GM10847 (cell line): ENCODE results near the gene NCOA4.

ENCODE experiments used
- POLR2A ChIP-seq: IDR thresholded peaks from 2 replicates; pipeline ENCODE4 v1.6.1; 2011; ENCODE audit not compliant: insufficient read length; ENCODE audit errors: extremely low read depth

NCOA4 gene

GRCh38 chr10:46014683-46015405, 15.6 kb downstream of the NCOA4 start:
- TF ChIP-seq POLR2A, result no peak

DNA sequence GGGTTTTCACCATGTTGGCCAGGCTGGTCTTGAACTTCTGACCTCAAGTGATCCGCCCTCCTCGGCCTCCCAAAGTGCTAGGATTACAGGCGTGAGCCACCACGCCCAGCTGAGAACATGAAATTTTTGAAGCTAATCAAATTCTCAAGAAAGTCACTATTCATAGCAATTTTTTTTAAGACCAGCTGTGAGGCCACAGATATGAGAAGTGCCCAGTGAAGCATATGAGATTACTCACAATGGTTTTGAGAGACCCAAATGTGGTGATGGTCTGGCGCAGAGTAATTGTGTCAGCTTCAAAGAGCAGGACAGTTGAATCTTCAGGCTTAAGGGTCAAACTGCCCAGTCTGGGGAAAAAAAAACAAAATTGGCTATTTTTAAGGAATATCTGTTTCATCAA, 16.2 kb downstream of the NCOA4 start:
- no peak for TF ChIP-seq POLR2A

- TF ChIP-seq POLR2A, result no peak
These were observed 17.7 kb downstream of the NCOA4 start for GRCh38 chr10:46012746-46013145.

GRCh38 chr10:46006219-46006618, 24.2 kb downstream of the NCOA4 start:
- no peak for TF ChIP-seq POLR2A

GRCh38 chr10:46005383-46005782, 25.0 kb downstream of the NCOA4 start:
- TF ChIP-seq POLR2A, result no peak

DNA sequence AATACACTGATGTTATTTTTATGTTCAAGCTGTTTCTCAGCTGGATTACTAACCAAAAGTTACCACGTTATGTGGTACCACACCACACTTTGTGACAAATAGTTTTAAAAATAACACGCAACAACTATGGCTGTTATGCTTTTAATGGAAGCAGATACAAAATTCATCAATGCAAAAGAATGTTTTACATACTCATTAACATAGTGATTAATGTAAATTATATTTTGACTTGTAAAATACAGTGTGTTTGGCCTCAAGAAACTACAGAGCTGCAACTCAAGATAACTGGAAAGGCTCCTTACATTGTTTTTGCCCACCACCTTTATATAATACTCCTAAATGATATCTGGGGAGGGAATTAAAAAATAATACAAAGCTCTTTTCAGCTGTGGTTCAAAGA, 25.5 kb downstream of the NCOA4 start:
- TF ChIP-seq POLR2A, result no peak

DNA sequence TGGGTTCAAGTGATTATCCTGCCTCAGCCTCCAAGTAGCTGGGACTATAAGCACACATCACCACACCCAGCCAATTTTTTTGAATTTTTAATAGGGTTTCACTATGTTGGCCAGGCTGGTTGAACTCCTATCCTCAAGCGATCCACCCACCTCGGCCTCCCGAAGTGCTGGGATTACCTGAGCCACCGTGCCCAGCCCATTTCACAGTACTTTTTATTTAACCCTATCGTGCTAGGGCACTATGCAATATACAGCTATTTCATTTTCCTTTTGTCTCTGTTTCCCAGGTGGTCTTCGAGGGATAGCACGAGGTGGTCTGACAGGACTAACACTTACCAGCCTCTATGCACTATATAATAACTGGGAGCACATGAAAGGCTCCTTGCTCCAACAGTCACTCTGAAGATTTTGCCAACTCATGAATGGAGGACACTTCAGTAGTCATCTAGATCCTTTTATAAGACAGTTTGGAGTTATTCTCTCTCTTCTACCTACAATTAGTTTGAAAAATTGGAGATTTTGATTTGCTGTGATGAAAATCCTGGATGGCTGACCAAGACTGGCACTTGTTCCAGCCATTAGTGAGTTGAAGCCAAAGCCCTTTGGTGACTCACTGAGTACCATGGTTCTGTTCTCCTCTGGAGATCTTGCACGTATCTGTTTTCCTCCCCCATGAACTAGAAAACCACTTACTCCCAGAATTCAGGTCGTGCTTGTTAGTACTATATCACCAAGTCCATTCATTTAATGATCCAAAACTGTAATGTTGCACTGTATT, 27.3 kb downstream of the NCOA4 start:
- no peak for TF ChIP-seq POLR2A

GRCh38 chr10:46001187-46001756, 29.2 kb downstream of the NCOA4 start:
- TF ChIP-seq POLR2A, result no peak

DNA sequence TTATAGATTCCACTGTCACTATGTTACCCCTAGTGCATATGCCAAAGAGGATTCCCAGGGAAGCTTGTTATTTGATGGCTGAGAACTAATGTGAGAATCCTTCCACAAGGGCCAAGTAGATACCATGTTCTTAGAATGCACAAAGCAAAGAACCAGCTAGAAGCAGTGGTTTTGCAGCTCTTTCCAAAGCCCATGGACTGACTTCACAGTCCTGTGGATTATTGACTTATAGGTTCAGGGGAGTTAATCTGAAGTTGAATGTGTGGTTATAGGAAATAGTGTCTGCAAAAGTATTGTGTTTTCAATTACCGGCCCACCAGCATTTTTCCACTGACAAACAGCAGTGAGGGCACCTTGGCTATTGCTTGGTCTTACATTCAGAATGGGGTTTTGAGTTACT, 29.9 kb downstream of the NCOA4 start:
- no peak for TF ChIP-seq POLR2A

GRCh38 chr10:45997994-45998763, 32.2 kb downstream of the NCOA4 start:
- TF ChIP-seq POLR2A, result no peak

DNA sequence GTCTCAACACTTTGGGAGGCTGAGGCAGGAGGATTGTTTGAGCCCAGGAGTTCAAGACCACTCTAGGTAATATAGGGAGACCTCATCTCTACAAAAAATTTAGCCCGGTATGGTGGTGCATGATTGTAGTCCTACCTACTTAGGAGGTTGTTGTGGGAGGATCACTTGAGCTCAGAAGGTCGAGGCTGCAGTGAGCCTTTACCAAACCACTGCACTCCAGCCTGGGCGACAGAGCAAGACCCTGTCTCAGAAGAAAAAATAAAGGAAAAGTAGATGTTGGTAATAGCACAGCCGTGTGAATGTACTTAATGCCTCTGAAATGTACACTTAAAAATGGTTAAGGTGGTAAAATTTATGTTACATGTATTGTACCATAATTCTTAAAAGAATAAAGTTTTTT, 32.9 kb downstream of the NCOA4 start:
- TF ChIP-seq POLR2A, result no peak

DNA sequence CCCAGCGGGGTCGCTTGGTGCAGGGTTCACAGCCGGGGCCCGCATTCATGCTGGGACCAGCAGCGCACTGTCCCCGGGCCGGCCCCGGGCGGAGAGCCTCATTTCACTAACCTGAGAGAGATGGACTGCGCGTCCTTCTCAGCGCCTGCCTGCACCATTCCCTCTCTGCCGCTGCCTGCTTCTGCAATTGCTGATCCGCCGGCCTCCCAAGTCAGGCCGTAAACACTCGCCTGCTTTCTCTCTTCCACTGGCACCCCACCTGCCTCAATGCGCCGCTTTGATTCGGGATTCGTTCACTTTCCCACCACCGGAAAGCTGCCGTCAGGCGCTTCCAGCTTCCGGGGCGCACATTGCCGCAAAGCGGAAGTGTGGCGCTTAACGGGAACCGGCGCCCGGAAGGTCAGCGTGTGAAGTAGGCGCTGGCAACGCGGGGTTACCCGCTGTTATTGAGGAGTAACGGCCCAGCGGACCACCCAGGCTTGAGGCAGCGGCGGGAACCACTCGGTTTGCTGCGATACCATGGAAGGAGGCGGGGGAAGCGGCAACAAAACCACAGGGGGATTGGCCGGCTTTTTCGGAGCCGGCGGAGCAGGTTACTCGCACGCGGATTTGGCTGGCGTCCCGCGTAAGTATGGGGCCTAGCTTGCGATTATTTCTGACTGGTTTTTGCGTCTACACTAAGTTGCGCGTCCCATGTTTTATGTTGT, 58.2 kb downstream of the NCOA4 start, which contains the start of gene TIMM23:
Gene TIMM23, plus strand, starts transcription at position 384 of the 707 bp plus-strand sequence. Its CDS starts 136 bp downstream, at position 520.
- peak; percentile 39 for TF ChIP-seq POLR2A
